Right kidney (tissue), 1 donor: ENCODE data around the gene ALAS1.

Source experiments
- DNase-seq: peaks from one replicate; pipeline ENCODE4 v3.0.0-alpha.2; 2016

ALAS1 gene

DNA sequence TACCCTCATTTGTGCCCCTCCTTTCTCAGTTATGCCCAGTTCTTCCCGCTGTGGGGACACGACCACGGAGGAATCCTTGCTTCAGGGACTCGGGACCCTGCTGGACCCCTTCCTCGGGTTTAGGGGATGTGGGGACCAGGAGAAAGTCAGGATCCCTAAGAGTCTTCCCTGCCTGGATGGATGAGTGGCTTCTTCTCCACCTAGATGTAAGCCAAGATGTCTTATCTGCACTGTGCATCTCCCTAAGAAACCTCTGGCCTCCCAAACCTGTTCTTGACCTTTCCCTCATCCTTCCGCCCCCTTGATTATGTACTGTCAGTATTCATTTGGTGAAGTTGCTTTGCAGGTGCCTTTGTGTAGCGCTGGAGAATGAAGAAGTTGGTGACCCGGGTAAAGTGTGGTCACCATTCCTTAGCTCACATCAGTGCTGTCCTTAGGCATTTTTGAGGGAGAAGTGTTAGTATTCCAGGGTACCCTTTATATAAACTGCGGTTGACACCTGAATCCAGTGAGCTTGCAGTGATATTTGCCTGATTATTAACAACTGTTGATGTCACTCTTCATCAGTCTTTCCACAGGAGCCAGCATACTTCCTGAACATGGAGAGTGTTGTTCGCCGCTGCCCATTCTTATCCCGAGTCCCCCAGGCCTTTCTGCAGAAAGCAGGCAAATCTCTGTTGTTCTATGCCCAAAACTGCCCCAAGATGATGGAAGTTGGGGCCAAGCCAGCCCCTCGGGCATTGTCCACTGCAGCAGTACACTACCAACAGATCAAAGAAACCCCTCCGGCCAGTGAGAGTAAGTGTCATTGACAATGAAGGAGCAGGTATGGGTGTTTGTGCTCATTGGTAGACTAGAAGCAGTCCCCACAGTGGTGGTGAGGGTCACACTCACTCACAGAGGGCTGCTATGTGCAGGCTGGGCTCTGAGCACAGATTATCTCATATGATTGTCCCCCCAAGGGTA lies 966 bp downstream of the ALAS1 start:
- DNase-seq: no peak

DNA sequence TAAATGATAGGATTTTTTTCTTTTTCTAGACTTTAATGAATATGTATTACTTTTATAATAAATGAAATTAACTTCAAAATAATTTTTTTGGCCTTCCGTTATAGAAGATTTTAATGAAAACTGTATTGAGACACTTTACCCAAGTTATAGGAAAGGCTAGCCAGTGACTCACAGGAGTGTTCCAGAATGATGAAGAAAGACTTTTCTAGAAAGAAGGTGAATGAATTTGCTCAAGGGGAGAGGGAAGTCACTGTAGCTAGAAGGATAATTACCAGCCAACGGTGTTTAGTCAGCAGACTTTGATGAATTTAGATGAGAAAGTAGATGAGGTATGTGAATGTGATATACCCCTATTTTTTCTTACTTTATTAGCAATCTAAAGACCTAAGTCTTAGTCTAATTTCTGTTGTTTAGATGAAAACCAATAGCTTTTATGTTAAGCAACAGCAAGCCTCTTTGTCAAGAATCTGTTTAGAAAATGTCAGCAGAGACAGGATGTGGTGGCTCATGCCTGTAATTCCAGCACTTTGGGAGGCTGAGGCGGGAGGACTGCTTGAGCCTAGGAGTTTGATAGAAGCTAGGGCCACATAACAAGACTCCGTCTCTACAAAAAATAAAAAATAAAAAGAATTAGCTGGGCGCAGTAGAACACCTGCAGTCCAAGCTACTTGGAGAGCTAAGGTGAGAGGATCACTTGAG lies 3.2 kb downstream of the ALAS1 start:
- DNase-seq: no peak

DNA sequence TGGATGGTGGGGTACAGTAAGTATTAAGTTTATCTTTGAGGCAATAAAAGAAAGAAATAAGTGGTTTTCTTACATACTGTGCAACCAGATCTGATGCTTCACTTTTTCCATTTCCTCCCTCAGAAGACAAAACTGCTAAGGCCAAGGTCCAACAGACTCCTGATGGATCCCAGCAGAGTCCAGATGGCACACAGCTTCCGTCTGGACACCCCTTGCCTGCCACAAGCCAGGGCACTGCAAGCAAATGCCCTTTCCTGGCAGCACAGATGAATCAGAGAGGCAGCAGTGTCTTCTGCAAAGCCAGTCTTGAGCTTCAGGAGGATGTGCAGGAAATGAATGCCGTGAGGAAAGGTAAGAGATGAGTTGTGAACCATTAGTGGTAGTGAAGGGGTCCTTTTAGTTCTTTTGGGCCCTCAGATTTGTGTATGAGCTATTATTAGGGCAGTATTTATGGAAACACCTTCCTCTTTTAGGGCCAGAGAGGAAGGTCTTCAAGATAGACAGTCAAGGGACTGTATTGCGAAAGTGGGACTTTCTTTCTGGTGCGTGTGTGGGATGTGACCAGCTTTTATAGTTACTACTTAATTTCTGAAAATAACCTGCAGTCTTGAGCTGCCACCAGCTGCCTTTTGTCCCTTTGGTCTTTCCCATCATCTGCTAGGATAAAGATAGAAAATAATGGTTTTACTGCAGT lies 4.6 kb downstream of the ALAS1 start:
- no peak for DNase-seq

DNA sequence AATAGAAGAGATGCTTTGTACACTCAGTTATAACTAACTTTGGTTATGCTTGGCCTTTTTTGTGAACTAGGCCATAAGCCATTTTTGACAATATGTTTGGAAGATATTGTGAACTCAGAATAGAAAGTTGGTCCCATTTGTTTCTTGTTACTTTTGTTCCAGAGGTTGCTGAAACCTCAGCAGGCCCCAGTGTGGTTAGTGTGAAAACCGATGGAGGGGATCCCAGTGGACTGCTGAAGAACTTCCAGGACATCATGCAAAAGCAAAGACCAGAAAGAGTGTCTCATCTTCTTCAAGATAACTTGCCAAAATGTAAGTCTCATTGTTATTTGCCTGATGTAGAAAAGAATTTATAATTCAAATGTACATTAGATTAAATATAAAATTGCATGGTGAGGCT lies 5.7 kb downstream of the ALAS1 start:
- DNase-seq: no peak

DNA sequence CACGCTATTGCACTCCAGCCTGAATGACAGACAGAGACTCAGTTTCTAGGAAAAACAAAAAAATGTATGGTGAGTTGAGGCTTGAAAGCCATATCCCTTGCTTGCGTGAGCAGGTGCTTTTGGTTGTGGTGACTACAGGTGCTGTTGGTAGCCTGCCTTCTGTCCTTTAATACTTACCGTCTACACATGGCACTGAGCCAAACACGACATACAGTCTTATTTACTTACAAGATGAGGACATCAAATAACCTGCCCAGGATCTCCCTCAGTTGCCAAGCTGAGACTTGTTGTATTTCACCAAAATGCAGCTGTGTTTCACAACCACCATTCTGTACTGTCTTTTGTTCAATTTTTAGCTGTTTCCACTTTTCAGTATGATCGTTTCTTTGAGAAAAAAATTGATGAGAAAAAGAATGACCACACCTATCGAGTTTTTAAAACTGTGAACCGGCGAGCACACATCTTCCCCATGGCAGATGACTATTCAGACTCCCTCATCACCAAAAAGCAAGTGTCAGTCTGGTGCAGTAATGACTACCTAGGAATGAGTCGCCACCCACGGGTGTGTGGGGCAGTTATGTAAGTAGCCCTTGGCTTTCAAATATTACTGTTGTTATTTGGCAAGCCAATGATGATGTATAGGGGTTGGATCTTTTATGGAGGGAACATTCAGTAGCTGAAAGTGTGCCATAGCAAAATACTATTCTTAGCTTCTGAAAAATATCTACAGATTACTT lies 6.5 kb downstream of the ALAS1 start:
- DNase-seq: no peak

DNA sequence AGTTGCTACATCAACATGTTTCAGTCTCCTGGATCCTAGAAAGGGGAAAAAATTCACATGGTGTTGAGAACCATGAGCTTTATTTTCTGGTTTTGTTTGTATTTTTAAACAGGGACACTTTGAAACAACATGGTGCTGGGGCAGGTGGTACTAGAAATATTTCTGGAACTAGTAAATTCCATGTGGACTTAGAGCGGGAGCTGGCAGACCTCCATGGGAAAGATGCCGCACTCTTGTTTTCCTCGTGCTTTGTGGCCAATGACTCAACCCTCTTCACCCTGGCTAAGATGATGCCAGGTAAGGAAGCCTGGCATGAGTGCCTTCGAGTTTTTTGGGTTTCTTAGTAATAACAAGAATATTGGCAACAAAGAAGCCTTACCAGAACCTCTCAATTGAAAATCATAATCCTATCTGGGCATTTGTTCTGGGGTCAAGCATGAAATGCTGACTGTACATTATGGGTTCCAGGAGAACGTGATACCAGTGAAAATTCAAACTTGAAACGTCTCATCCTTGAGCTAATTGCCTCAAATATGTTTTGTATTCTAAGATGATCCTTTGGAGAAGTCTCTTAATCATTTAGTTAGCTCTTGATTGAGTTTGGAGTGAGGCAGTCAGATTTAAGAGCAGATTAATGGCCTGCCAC lies 7.9 kb downstream of the ALAS1 start:
- DNase-seq: no peak

DNA sequence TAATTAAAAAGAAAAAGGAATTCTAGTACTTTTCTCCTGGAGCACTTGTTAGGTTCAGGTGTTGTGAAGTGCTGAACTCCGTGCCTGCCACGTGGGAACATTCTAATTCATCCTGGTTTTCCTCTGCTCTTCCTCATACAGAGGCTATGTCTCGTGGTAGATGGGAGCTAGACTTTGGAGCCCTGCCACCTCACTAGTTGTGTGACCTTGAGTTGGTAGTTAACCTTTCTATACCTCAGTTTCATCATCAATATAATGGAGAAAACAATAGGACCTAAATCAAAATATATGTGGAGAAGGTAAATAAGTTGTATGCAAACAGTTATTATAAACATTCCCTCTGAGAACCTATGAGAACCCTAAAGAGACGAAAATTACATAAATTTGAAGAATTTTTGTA lies 10.6 kb downstream of the ALAS1 start:
- no peak for DNase-seq

DNA sequence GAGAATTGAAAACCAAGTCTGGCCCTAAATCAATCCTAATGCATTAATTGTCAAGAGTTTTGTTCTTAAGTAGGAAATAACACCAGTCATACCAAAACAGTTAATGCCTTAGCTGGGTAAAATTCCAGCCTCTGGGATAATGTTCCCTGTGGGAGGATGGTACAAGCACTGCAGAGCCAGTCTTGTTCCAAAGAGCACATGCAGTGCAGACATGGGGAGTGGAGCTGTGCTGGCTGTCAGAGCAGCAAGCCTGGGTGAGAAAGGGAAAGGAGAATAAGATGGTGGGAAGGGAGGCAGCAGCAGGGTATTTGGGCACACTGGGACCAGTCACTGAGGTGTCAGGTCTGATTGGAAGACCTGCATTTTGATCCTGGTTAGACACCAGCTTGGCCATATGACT lies 12.1 kb downstream of the ALAS1 start:
- no peak for DNase-seq

DNA sequence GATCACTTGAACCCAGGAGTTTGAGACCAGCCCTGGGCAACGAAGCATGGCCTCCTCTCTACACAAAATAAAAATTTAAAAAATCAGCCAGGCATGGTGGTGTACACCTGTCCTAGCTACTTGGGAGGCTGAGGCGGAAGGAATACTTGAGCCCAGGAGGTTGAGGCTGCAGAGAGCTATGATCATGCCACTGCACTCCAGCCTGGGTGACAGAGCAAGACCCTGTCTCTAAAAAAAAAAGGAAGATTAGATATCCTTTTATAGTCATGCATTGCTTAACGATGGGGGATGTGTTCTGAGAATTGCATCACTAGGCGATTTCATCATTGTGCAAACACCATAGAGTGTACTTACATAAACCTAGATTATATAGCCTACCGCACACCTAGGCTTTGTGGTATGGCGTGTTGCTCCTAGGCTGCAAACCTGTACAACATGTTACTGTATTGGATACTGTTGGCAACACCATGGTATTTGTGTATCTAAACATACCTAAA lies 12.6 kb downstream of the ALAS1 start:
- DNase-seq: no peak

DNA sequence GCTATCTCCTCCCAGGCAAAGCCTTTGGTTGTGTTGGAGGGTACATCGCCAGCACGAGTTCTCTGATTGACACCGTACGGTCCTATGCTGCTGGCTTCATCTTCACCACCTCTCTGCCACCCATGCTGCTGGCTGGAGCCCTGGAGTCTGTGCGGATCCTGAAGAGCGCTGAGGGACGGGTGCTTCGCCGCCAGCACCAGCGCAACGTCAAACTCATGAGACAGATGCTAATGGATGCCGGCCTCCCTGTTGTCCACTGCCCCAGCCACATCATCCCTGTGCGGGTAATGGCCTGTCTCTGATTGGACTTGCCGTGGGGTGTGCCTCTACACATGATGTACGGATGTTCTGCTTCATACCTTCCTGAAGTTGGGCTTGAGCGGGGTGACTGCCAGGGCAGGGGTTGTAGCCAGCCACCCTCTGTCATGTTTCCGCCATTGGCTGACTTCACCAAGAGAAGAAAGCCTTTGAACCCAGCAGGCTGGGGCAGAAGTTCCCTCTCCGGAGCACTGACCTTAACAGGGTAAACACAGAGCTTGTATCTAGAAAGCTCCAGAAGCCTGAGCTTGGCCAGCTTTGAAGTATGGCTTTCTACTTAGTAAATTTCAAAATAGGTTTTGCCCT lies 13.4 kb downstream of the ALAS1 start:
- no peak for DNase-seq

DNA sequence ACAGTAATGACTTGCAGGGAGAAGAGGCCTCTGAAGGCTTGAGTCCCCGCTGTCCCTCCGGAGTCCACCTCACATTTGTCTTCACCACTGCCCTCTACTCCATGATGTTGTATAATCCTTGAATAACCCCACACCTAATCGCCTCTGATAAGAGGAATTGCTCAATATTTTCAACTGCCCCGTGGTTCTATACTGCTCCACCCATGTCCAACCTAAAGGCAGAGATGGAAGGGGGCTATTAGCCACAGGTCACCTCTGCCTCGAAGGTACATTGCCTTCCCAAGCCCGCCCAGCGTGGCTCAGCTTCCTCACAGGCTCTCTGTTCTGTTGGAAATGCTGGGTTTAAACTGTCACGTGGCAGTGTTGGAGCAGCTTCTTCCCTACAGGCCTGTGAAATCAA lies 15.0 kb downstream of the ALAS1 start:
- no peak for DNase-seq

DNA sequence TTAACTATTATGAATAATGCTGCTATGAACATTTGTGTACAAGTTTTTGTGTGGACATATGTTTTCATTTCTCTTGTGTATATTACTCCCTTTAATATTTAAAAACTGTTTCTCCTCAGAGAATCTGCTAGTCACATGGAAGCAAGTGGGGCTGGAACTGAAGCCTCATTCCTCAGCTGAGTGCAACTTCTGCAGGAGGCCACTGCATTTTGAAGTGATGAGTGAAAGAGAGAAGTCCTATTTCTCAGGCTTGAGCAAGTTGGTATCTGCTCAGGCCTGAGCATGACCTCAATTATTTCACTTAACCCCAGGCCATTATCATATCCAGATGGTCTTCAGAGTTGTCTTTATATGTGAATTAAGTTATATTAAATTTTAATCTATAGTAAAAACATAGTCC lies 15.9 kb downstream of the ALAS1 start:
- DNase-seq: no peak

DNA sequence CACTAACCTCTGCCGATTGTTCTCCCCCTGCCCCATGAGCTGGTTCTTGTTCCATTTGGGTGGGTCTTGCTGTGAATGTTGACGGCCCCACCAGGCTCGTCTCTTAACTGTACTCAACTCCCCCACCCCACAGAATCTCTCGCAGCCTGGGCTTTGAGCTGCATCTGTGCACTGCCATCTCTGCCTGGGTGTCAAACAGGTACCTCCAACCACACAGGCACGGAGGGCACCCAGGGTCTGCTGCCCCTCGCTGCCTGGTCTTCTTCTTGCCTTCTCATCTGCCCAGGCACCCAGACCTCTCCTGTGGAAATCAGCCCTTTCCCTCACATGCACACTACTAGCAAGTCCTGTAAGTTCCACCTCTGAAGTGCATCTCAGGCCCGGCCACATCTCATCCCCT lies 17.4 kb downstream of the ALAS1 start:
- no peak for DNase-seq

DNA sequence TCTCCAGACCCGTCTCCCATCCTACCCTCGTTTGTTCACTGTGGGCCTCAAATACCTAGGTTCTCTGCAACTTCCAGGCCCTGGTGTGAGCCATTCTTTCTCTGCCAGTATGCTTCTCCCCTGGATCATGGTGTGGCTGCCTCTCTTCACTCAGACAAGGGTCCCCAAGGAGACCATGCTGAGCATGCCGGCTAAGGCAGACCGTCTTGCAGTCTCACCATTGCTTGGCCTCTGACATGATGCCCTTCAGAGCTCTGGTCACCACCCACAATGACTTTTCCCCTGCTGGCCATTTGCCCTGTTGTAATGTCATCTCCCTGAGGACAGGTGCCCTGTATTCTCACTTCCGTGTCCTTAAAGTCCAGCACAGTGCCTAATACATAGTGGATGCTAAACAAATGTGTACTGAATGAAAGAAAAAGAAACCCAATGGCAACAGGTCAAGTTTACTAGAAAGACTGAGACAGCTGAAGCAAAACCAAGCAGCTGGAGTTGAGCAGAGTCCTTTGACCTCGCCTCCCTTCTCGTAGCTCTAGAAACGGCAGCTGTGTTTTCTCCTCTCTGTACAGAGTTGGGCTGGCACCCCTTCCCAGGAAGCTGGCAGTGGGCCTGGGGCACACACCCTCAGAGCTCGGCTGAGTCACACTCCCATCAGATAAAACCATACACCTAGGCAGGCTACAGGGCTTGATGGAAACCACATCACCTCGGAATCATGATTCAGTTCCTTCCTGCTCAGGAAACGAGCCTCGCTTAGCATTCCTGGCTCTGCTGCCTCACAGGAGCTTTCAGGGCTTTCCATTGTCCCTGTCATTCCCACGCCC lies 18.8 kb downstream of the ALAS1 start:
- DNase-seq: peak; percentile 46

DNA sequence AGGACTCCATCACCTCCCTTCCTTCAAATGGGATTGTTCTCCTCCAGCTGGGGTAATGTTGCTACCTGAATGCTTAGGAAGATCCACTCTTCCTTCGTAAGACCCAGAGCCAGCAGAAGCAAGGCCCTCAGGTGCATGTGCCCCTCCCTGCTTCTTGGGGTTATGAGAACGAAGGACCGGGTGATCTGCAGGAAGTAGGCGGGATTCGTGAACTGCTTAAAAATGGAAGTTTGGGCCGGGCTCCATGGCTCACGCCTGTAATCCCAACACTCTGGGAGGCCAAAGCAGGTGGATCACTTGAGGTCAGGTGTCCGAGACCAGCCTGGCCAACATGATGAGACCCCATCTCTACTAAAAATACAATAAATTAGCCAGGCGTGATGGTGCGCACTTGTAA lies 19.4 kb downstream of the ALAS1 start:
- DNase-seq: no peak

DNA sequence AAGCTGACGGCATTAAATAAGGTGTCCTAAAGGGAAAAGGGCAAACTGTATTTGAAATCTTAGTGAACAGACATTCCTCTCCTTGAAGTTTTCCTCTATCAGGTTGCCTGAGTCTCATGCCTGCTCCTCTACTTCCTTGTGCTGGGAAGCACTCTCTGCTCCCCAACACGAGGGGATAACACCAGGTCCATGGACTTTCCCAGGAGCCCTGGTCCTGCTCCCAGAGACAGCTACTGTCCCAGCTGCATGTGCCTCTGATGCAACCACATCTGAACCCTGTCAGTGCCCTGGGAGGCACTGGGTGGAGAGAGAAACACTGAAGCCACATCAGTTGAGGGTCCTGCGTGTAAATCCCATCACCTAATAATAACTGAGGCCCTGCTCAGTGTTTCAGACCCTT lies 20.1 kb downstream of the ALAS1 start:
- no peak for DNase-seq

DNA sequence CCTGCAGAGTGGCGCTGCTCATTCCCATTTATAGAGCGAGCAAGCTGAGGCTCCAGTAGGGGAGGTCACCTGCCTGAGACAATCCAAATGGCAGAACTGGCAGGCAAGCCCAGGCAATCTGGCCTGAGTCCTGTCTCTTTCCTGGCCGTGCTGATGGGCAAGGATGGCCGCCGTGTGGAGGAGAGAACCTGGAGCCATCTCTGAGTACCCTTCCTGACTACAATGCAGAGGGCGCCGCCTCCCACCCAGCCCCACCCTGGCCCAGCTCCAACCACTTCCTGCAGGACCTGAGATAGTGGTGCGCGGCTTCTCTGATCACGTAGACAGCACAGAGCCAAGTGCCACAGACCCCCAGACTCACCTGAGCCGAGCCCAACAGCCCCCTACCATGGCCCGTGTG lies 20.5 kb downstream of the ALAS1 start:
- no peak for DNase-seq

DNA sequence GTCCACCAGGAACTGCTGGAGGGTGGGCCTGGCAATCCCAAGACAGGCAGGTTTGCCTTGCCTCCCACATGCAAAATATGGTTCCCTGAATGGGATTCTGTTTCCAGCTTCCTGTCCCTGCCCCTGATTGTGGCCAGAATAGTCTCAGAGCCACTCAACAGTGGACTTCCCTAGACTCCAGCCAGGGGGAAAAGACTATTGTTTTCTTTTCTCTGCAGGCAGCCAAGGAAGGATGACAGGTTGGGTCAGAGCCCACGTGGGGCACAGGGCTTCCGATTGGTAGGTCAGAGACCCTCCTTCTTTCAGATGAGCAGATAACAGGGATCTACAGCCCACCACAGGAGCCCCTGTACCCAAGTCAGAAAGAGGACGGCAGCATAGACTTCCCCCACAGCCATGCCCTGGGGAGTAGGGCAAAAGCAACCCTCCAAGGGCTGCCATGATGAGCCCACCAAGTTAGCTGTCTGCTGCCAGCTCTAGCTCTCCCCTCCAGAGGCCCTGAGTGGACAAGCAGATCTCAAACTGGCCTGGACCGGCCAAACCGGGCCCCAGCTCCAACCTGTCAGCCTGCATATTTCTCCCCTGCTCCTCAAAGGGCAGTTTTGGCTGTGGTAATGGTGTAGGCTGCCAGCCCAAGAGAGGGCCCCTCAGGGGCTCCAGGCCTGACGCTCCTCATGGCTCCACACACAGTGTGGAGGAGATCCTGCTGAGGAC lies 21.1 kb downstream of the ALAS1 start:
- DNase-seq: peak; percentile 57

DNA sequence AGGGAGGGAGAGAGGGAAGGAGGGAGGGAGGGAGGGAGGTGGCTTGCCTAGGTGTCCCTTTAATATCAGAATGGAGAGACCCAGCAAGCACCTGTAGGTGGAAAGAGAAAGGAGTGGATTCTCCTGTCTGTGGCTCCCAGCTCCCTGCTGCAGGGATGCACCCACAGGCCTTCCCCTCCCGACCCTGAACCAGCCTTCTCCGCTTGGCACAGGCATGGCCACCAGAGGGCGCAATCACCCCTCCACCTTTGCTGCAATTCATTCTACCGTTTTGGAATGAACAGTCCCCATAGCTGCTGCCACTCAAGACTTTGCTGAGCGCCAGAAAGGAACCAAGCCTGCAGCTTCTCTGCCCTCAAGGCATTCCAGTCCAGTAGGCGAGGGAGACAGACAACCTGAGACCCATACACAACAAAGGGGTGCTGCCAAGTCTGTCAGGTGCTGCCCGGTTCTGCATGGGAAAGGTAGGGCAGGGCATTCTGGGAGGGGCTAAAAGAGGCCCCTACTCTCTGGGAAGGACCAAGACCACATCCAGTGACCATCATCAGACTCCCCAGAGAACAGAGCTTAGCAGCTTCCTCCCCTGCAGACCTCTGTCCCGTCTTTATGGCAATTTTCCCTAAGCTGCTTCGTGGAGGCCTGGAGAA lies 22.5 kb downstream of the ALAS1 start:
- peak; percentile 63 for DNase-seq
